NCI-H526 treated with DMSO at 0.1 percent for 48 hours (cell line): ENCODE results near the gene SPANXC.
"Not testable (repeated sequence)": the region's sequence is repeated elsewhere in the genome, so short reads cannot be mapped to it uniquely, and the experiment has no call there.

Experiments
- DNase-seq: peaks from one replicate; lab custom pipeline; 2025; lab: John Stamatoyannopoulos, UW

Gene SPANXC

DNA sequence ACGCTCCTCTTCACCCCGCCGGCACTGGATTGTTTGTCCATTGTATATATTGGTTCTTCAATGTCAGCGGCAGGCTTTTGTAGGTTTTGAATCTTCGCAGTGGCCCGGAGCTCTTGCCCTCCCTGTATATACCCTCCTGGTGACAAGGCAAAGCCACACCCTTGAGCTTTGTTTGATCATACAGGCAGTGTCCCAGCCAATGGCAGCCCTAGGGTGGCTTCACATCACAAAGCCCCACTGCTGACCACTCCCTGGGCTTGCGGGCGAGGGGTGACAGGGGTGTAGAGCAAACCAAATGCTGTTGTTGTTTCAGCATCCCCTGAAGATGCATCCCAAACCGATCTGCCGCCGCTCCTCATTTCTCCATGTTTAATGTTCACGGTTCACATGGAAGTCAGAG is at the start of gene SPANXC:
TSS of gene SPANXC (minus strand) at position 101 of the 400 bp plus-strand sequence. CDS start at position 41, 60 bp downstream.
- not testable (repeated sequence) for DNase-seq

- DNase-seq, result no peak
These were observed 37.2 kb upstream of the SPANXC start for GRCh38 chrX:141279476-141279875.

DNA sequence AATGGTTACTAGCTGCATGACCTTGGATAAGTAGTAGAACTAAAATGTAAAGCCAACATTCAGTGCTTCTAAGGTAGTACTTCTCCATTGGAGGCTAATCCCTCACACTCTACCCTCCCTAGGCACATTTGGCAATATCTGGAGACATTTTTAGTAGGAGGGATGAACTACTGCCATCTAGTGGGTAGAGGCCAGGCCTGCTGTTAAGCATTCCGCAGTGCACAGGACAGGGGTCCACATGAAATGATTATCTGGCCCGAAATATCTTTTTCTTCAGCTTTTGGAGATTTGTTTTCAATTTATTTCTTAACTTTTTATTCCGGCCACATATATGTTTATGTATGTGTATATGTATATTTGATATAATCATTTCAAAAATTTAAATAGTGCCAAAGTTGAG is 36.0 kb upstream of the SPANXC start:
- DNase-seq, result no peak

GRCh38 chrX:141258080-141258479 is 15.8 kb upstream of the SPANXC start:
- DNase-seq, result no peak

DNA sequence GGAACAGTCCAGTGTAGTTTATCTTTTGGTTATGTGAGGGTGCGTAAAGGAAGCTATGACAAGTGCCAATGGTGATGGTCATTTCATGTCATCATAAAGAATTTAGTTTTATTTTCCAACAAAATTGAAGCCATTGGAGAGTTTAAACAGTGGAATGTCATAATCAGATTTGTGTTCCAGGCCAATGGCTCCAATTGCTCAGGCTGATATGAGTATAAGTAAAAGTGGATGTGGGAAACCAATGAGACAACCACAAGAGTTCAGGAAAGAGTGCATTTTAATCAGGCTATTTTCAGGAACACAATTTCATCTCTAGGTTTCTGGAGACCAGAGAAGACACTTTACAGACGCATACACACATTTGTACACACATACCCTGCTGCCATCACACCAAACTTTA is 20.7 kb downstream of the SPANXC start:
- no peak for DNase-seq

- no peak for DNase-seq
These were observed 21.8 kb downstream of the SPANXC start for GRCh38 chrX:141220342-141221008.

DNA sequence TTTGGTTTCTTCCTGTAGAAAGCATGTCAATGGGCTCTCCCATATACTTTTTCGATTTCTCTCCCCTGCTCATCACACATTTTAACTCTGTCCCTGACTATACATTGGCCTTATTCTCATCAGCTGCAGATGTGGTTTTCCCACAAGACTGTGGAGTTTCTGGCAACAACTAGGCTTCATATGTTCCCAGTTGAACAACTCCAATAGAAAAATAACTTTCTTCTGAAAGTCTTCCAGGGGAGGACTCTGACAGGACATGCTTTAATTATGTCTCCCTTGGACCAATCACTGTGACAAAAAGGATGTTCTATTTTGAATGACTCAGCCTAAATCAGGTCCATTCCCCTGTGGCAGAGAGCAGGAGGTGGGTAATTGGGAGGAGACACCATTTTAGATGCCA is 28.1 kb downstream of the SPANXC start:
- no peak for DNase-seq

DNA sequence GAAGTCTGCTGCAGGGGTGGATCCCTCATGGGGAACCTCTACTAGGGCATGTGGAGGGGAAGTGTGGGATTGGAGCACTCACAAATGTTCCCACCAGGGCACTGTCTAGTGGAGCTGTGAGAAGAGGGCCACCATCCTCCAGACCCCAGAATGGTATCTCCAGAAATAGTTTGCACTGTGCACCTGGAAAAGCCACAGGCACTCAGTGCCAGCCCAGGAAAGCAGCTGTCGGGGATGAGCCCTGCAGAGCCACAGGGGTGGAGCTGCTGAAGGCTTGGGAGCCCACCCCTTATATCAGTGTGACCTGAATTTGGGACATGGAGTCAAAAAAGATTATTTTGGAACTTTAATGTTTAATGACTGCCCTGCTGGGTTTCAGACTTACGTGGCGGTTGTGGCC is 40.4 kb downstream of the SPANXC start:
- DNase-seq, result no peak
